GM21717 (cell line): ENCODE results near the gene UGT1A3.

Source experiments
- ATAC-seq: cut with Tn5 transposase; IDR thresholded peaks from one replicate; pipeline ENCODE4 v1.9.1; 2021; ENCODE audit warnings: mild to moderate bottlenecking, moderate library complexity; ENCODE audit not compliant: unreplicated experiment

Gene UGT1A3

GRCh38 chr2:233756429-233757081 lies 27.7 kb downstream of the UGT1A3 start:
- no peak for ATAC-seq

- ATAC-seq: no peak
These were observed 29.3 kb downstream of the UGT1A3 start for GRCh38 chr2:233758141-233758540.

- no peak for ATAC-seq
These were observed 30.0 kb downstream of the UGT1A3 start for GRCh38 chr2:233758849-233759248.

GRCh38 chr2:233760043-233760442 lies 31.2 kb downstream of the UGT1A3 start, which contains the start of gene UGT1A1:
Gene UGT1A1 (plus strand): TSS chr2:233760270. CDS start chr2:233760288, 18 bp downstream.
- ATAC-seq: no peak

GRCh38 chr2:233761040-233761769 lies 32.4 kb downstream of the UGT1A3 start:
- no peak for ATAC-seq

GRCh38 chr2:233764264-233764663 lies 35.4 kb downstream of the UGT1A3 start:
- no peak for ATAC-seq

- no peak for ATAC-seq
These were observed 35.9 kb downstream of the UGT1A3 start for GRCh38 chr2:233764761-233765160.

GRCh38 chr2:233766416-233766815 lies 37.6 kb downstream of the UGT1A3 start:
- no peak for ATAC-seq

- no peak for ATAC-seq
These were observed 39.2 kb downstream of the UGT1A3 start for GRCh38 chr2:233768076-233768475.

- no peak for ATAC-seq
These were observed 40.4 kb downstream of the UGT1A3 start for GRCh38 chr2:233769260-233769659.

- ATAC-seq: no peak
These were observed 43.3 kb downstream of the UGT1A3 start for GRCh38 chr2:233772153-233772552.

- no peak for ATAC-seq
These were observed 43.7 kb downstream of the UGT1A3 start for GRCh38 chr2:233772583-233772982.

- ATAC-seq: no peak
These were observed 45.0 kb downstream of the UGT1A3 start for GRCh38 chr2:233773854-233774253.

GRCh38 chr2:233775414-233775813 lies 46.6 kb downstream of the UGT1A3 start:
- ATAC-seq: no peak

- ATAC-seq: no peak
These were observed 49.2 kb downstream of the UGT1A3 start, which contains the start of gene MROH2A for GRCh38 chr2:233778030-233778429. Gene MROH2A (plus strand): TSS chr2:233778330. CDS start chr2:233779359, 1,029 bp downstream.

- ATAC-seq: no peak
These were observed 50.9 kb downstream of the UGT1A3 start for GRCh38 chr2:233779722-233780121.

- ATAC-seq: no peak
These were observed 51.9 kb downstream of the UGT1A3 start for GRCh38 chr2:233780771-233781170.

- ATAC-seq: no peak
These were observed 60.7 kb downstream of the UGT1A3 start for GRCh38 chr2:233789554-233789953.

GRCh38 chr2:233791151-233791882 lies 62.5 kb downstream of the UGT1A3 start:
- ATAC-seq: no peak

GRCh38 chr2:233791883-233792329 lies 63.1 kb downstream of the UGT1A3 start:
- no peak for ATAC-seq

- no peak for ATAC-seq
These were observed 63.9 kb downstream of the UGT1A3 start for GRCh38 chr2:233792720-233793119.
